ENCODE data around the gene SP140L. TPM values are rescaled to one million over a fixed set of nuclear protein-coding genes. Genes with fewer than 3 reads are reported as not detected.

Gene SP140L
- total RNA-seq, 1 experiment from 2014 or later: 16.6 TPM

- intact Hi-C loops (cut with micrococcal nuclease; ENCODE audit: unreplicated experiment): no loop called here
- POLR2A ChIA-PET: no interaction called here
- ATAC-seq: no peak
These were observed 98.4 kb downstream of the SP140L start for GRCh38 chr2:230425377-230425776.

DNA sequence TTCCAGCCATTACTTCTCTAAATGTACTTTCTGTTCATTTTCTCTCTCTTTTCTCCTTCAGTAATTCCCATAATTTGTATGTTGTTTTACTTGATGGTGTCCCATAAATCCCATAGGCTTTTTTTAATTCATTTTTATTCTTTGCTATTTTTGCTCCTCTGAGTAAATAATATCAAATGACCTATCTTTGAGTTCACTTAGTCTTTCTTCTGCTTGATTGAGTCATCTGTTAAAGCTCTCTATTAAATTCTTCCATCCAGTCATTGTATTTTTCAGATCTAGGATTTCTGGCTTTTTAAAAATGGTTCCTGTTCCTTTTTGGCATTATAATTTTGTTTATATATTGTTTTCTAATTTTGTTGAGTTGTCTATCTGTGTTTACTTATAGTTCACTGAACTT is 102.5 kb downstream of the SP140L start:
- no peak for DNase-seq (ENCODE audit: low read depth, low spot score)
- no peak for ATAC-seq
- H3K9me3 ChIP-seq (ENCODE audit: control insufficient read depth, insufficient read depth, low read depth, low read length): peaks cover 18% of the 10 kb centered on the region
- H3K4me3 ChIP-seq (ENCODE audit: low read depth in 2 of 2, low read length in 2 of 2): no peak overlapping the region
- no peak for TF ChIP-seq SIN3A (IDR thresholded peaks at IDR 0.05; ENCODE audit: borderline replicate concordance, insufficient read depth, low read depth, low read length)
- in situ Hi-C loops (cut with HindIII; ENCODE audit: low pct_unique_long_range_greater_than_20kb, low sequenced_read_pairs): no loop called here
- POLR2A ChIA-PET: no interaction called here
- no peaks in the 10 kb centered on the region; the same call in 1 of the 2 replicates for H3K36me3 ChIP-seq (ENCODE audit: control insufficient read depth, insufficient read depth, low read length)
- BruUV-seq (replicated peaks): no TSS peak
- CTCF ChIA-PET: no interaction called here
- no peaks in the 10 kb centered on the region for H3K4me1 ChIP-seq (ENCODE audit: control insufficient read depth, insufficient read depth, low read length)
- H3K27me3 ChIP-seq (ENCODE audit: control insufficient read depth, insufficient read depth, low read length): no peaks in the 10 kb centered on the region
- H3K27ac ChIP-seq (ENCODE audit: low read length): no peak overlapping the region
- intact Hi-C loops (cut with micrococcal nuclease; ENCODE audit: unreplicated experiment): no loop called here

More at GRCh38 chr2:230425377-230425776, 98.4 kb downstream of the SP140L start:
- no TSS peak for BruUV-seq (replicated peaks)
- Histone ChIP-seq H3K27me3 (ENCODE audit: control insufficient read depth, insufficient read depth, low read length) (no peaks in the 10 kb centered on the region), H3K9me3 (ENCODE audit: control insufficient read depth, insufficient read depth, low read depth, low read length) (peaks cover 9% of the 10 kb centered on the region), H3K36me3 (ENCODE audit: control insufficient read depth, insufficient read depth, low read length) (no peaks in the 10 kb centered on the region), H3K27ac (ENCODE audit: low read length) (no peak overlapping the region), H3K4me1 (ENCODE audit: control insufficient read depth, insufficient read depth, low read length) (no peaks in the 10 kb centered on the region), H3K4me3 (ENCODE audit: low read depth in 2 of 2, low read length in 2 of 2) (no peak overlapping the region)
- in situ Hi-C loops (cut with HindIII; ENCODE audit: low pct_unique_long_range_greater_than_20kb, low sequenced_read_pairs): no loop called here
- CTCF ChIA-PET: no interaction called here
- TF ChIP-seq REST (IDR thresholded peaks at IDR 0.05; ENCODE audit: insufficient read depth in 1 of 2, low read depth in 2 of 2, low read length in 1 of 2) (no peak), TCF7L2 (IDR thresholded peaks at IDR 0.05; ENCODE audit: low read depth, low read length) (no peak), SIN3A (IDR thresholded peaks at IDR 0.05; ENCODE audit: borderline replicate concordance, insufficient read depth, low read depth, low read length) (no peak), POLR2AphosphoS5 (IDR thresholded peaks at IDR 0.05; ENCODE audit: low read depth, low read length) (no peak)
- TF ChIP-seq, protein P1, sequence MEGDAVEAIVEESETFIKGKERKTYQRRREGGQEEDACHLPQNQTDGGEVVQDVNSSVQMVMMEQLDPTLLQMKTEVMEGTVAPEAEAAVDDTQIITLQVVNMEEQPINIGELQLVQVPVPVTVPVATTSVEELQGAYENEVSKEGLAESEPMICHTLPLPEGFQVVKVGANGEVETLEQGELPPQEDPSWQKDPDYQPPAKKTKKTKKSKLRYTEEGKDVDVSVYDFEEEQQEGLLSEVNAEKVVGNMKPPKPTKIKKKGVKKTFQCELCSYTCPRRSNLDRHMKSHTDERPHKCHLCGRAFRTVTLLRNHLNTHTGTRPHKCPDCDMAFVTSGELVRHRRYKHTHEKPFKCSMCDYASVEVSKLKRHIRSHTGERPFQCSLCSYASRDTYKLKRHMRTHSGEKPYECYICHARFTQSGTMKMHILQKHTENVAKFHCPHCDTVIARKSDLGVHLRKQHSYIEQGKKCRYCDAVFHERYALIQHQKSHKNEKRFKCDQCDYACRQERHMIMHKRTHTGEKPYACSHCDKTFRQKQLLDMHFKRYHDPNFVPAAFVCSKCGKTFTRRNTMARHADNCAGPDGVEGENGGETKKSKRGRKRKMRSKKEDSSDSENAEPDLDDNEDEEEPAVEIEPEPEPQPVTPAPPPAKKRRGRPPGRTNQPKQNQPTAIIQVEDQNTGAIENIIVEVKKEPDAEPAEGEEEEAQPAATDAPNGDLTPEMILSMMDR (IDR thresholded peaks at IDR 0.05): no peak
- DNase-seq (ENCODE audit: low read depth, low spot score): no peak

DNA sequence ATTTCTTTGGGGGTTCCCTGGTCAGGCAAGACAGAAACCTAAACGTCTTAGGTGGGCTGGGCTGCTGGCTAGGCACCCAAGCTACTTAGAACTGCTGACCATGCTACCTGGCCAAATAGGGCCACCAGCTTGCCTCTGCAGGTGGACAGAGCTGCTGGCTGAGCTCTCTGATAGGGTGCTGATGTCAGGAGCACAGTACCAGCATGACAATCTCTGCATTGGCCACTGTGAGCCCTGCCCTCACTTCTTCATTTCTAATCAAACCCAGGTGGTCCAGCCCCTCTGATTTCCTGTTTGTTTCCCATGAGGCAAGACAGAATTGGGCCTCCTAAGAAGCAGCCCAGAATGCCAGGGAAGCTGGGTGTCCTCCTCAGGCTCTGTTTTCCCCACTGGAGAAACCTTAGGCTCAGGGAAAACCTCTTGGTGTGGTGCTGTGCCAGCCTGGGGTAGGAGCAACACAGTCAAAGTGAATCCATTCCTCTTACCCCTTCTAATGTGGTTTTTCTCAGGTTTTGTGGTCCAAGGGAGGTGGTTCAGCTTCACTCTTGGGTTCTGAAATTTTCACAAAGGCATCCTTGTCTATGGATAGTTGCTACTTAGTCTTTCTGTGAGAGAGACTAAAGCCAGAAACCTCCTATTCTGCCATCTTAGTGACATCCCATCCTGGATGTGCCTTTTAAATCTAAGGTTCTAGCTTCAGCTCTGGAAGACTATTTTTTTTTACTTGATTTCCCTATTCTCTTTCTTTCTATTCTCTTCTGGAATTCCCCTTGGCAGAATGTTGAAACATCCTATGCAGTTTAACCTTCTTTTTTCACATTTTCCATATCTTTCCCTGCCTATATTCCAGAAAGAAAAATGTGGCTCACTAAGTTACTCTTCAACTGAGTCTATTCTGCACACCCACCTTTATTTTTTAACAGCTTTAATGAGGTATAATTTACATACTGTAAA is 104.2 kb downstream of the SP140L start:
- no peak for TF ChIP-seq REST (IDR thresholded peaks at IDR 0.05; ENCODE audit: insufficient read depth in 1 of 2, low read depth in 2 of 2, low read length in 1 of 2)
- TF ChIP-seq POLR2AphosphoS5 (IDR thresholded peaks at IDR 0.05; ENCODE audit: low read depth, low read length): no peak
- no peak for TF ChIP-seq SIN3A (IDR thresholded peaks at IDR 0.05; ENCODE audit: borderline replicate concordance, insufficient read depth, low read depth, low read length)
- TF ChIP-seq TCF7L2 (IDR thresholded peaks at IDR 0.05; ENCODE audit: low read depth, low read length): no peak
- TF ChIP-seq, protein P1 (IDR thresholded peaks at IDR 0.05): no peak
- Histone ChIP-seq H3K27me3 (ENCODE audit: control insufficient read depth, insufficient read depth, low read length) (no peaks in the 10 kb centered on the region), H3K36me3 (ENCODE audit: control insufficient read depth, insufficient read depth, low read length) (no peaks in the 10 kb centered on the region; the same call in 1 of the 2 replicates), H3K27ac (ENCODE audit: low read length) (no peak overlapping the region), H3K9me3 (ENCODE audit: control insufficient read depth, insufficient read depth, low read depth, low read length) (peaks cover 25% of the 10 kb centered on the region), H3K4me3 (ENCODE audit: low read depth in 2 of 2, low read length in 2 of 2) (no peak overlapping the region), H3K4me1 (ENCODE audit: control insufficient read depth, insufficient read depth, low read length) (no peaks in the 10 kb centered on the region)
- in situ Hi-C loops (cut with HindIII; ENCODE audit: low pct_unique_long_range_greater_than_20kb, low sequenced_read_pairs): no loop called here
- DNase-seq (ENCODE audit: low read depth, low spot score): no peak
- intact Hi-C loops (cut with micrococcal nuclease; ENCODE audit: unreplicated experiment): no loop called here
- BruUV-seq (replicated peaks): no TSS peak
- POLR2A ChIA-PET: no interaction called here
- CTCF ChIA-PET: no interaction called here
- no peak for ATAC-seq
